HL-60 (cell line): ENCODE results near the gene DPYSL5.

Experiments used
- POLR2AphosphoS5 ChIP-seq: IDR thresholded peaks from 2 replicates; pipeline ENCODE4 v1.6.1; 2012; ENCODE audit warnings: low read depth
- TF ChIP-seq, protein P1 (sequence below): IDR thresholded peaks from one replicate; pipeline ENCODE4 v1.5.1; 2011; ENCODE audit warnings: low read length, control low read depth, inconsistent platforms; ENCODE audit not compliant: insufficient read depth
- TF ChIP-seq, protein P2 (sequence below): IDR thresholded peaks from 2 replicates; pipeline ENCODE4 v1.6.1; 2012; ENCODE audit warnings: low read depth; ENCODE audit not compliant: insufficient replicate concordance

DNA sequence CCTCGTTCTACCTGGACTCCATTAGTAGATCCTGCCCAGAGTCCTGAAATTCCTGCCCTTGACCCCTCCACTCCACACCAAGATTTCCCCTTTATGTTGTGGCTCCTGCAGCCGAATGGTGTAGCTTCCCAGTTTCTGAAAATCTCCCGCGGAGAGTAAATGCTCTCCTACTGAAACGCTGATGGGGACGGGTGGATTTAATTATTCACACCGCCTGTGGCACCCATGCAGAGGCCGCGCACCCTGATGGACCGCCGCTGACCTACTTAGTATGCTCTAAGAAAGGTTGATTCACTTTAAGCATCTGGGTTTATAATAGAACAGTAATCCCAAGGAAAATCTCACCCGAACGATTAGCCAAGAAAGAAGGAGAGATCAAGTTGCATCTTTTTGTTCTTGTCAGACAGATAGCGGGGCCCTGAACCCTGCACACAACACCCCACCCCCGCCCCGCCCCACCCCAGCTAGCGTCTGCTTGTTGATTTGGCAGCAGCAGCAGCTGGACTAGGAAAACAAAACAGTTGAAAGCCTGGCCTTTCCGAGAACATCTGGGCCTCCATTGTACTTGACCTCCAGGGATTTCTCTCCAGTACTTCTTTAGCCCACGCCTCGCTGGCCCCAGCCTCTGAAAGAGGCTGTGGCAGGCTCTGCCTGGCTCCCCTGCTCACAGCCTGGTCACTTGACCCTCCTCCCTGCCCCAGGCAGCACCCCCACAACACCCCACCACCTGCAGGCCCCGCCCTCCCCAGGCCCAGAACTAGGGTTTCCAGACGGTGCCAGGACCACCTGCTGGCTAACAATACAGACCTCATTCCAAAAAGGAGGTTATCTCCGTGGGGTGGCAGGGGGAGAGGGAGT is 53.6 kb downstream of the DPYSL5 start:
- no peak for TF ChIP-seq POLR2AphosphoS5
- TF ChIP-seq, protein P1, sequence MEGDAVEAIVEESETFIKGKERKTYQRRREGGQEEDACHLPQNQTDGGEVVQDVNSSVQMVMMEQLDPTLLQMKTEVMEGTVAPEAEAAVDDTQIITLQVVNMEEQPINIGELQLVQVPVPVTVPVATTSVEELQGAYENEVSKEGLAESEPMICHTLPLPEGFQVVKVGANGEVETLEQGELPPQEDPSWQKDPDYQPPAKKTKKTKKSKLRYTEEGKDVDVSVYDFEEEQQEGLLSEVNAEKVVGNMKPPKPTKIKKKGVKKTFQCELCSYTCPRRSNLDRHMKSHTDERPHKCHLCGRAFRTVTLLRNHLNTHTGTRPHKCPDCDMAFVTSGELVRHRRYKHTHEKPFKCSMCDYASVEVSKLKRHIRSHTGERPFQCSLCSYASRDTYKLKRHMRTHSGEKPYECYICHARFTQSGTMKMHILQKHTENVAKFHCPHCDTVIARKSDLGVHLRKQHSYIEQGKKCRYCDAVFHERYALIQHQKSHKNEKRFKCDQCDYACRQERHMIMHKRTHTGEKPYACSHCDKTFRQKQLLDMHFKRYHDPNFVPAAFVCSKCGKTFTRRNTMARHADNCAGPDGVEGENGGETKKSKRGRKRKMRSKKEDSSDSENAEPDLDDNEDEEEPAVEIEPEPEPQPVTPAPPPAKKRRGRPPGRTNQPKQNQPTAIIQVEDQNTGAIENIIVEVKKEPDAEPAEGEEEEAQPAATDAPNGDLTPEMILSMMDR: no peak
- TF ChIP-seq, protein P2, sequence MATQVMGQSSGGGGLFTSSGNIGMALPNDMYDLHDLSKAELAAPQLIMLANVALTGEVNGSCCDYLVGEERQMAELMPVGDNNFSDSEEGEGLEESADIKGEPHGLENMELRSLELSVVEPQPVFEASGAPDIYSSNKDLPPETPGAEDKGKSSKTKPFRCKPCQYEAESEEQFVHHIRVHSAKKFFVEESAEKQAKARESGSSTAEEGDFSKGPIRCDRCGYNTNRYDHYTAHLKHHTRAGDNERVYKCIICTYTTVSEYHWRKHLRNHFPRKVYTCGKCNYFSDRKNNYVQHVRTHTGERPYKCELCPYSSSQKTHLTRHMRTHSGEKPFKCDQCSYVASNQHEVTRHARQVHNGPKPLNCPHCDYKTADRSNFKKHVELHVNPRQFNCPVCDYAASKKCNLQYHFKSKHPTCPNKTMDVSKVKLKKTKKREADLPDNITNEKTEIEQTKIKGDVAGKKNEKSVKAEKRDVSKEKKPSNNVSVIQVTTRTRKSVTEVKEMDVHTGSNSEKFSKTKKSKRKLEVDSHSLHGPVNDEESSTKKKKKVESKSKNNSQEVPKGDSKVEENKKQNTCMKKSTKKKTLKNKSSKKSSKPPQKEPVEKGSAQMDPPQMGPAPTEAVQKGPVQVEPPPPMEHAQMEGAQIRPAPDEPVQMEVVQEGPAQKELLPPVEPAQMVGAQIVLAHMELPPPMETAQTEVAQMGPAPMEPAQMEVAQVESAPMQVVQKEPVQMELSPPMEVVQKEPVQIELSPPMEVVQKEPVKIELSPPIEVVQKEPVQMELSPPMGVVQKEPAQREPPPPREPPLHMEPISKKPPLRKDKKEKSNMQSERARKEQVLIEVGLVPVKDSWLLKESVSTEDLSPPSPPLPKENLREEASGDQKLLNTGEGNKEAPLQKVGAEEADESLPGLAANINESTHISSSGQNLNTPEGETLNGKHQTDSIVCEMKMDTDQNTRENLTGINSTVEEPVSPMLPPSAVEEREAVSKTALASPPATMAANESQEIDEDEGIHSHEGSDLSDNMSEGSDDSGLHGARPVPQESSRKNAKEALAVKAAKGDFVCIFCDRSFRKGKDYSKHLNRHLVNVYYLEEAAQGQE: no peak
